Measurements from ENCODE around the gene DOC2A. TPM values are rescaled to one million over a fixed set of nuclear protein-coding genes. Genes with fewer than 3 reads are reported as not detected.

Gene DOC2A
- total and polyA plus RNA-seq, 2 donors (not counting 1 experiment from before 2014, with no cell fraction given), result not detected

DNA sequence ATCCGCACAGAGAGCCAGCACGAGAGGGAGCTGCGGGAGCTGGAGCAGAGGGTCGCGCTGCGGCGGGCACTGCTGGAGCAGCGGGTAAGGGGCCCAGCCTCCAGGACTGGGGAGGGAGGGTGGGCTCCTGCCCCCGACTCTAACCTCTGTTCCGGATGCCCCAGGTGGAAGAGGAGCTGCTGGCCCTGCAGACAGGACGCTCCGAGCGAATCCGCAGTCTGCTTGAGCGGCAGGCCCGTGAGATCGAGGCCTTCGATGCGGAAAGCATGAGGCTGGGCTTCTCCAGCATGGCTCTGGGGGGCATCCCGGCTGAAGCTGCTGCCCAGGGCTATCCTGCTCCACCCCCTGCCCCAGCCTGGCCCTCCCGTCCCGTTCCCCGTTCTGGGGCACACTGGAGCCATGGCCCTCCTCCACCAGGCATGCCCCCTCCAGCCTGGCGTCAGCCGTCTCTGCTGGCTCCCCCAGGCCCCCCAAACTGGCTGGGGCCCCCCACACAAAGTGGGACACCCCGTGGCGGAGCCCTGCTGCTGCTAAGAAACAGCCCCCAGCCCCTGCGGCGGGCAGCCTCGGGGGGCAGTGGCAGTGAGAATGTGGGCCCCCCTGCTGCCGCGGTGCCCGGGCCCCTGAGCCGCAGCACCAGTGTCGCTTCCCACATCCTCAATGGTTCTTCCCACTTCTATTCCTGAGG, 19.8 kb downstream of the DOC2A start:
- peaks cover 8 to 14% of the 10 kb centered on the region in 2 donors for H3K4me1 ChIP-seq (ENCODE audit: control insufficient read depth in 2 of 2, insufficient read depth in 2 of 2, low read length in 2 of 2)
- Mint-ChIP-seq H3K27me3 (no peaks in the 10 kb centered on the region), H3K4me3 (no peak overlapping the region), H3K9me3 (ENCODE audit: insufficient read depth) (no peaks in the 10 kb centered on the region), H3K27ac (no peak overlapping the region), H3K4me1 (peaks cover 19% of the 10 kb centered on the region)
- H2AFZ ChIP-seq (ENCODE audit: insufficient read depth, low read depth, low read length, poor library complexity, severe bottlenecking), result no peak overlapping the region
- WGBS (ENCODE audit: insufficient coverage), result 97% methylated on average over 31 of the region's 35 CpGs
- H4K20me1 ChIP-seq (ENCODE audit: control insufficient read depth, insufficient read depth, low read length, poor library complexity, severe bottlenecking), result no peaks in the 10 kb centered on the region
- CTCF ChIA-PET, result no interaction called here
- TF ChIP-seq EZH2 (IDR thresholded peaks at IDR 0.05; ENCODE audit: borderline replicate concordance, insufficient read depth, low read depth, low read length, poor library complexity, severe bottlenecking), result no peak
- TF ChIP-seq, protein P1, sequence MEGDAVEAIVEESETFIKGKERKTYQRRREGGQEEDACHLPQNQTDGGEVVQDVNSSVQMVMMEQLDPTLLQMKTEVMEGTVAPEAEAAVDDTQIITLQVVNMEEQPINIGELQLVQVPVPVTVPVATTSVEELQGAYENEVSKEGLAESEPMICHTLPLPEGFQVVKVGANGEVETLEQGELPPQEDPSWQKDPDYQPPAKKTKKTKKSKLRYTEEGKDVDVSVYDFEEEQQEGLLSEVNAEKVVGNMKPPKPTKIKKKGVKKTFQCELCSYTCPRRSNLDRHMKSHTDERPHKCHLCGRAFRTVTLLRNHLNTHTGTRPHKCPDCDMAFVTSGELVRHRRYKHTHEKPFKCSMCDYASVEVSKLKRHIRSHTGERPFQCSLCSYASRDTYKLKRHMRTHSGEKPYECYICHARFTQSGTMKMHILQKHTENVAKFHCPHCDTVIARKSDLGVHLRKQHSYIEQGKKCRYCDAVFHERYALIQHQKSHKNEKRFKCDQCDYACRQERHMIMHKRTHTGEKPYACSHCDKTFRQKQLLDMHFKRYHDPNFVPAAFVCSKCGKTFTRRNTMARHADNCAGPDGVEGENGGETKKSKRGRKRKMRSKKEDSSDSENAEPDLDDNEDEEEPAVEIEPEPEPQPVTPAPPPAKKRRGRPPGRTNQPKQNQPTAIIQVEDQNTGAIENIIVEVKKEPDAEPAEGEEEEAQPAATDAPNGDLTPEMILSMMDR (IDR thresholded peaks at IDR 0.05), result no peak
- peaks cover 0 to 48% of the 10 kb centered on the region in 2 experiments for H3K36me3 ChIP-seq (replicated peaks in 1 of 2; ENCODE audit: control extremely low read depth in 1 of 2, control insufficient read depth in 1 of 2, extremely low read depth in 1 of 2, insufficient read depth in 2 of 2, low read length in 1 of 2)
- no peak overlapping the region for H3K4me2 ChIP-seq (replicated peaks; ENCODE audit: low read depth, low read length, poor library complexity, severe bottlenecking)
- intact Hi-C loops (cut with micrococcal nuclease), result no loop called here
- H3K4me3 ChIP-seq (ENCODE audit: control extremely low read depth in 1 of 5, extremely low read depth in 1 of 5, insufficient read depth in 1 of 5, low read depth in 2 of 5, low read length in 4 of 5), result no peak overlapping the region
- peaks cover under 1% of the 10 kb centered on the region for H3K79me2 ChIP-seq (ENCODE audit: control insufficient read depth, insufficient read depth, low read length)
- no peaks in the 10 kb centered on the region for H3K9me3 ChIP-seq (ENCODE audit: control extremely low read depth in 1 of 3, control insufficient read depth in 2 of 3, insufficient read depth in 1 of 3, low read length in 2 of 3)
- no peak overlapping the region for H3K27ac ChIP-seq (ENCODE audit: low read length in 2 of 2)
- POLR2A ChIA-PET, result interaction anchor here (1.2 kb wide), 1 partner anchor 11 kb away, joined by 6 read pairs; no protein-coding TSS in a partner anchor
- no peaks in the 10 kb centered on the region for H3K27me3 ChIP-seq (replicated peaks in 1 of 4; ENCODE audit: control extremely low read depth in 1 of 4, control insufficient read depth in 3 of 4, insufficient read depth in 4 of 4, low read length in 3 of 4)
- ATAC-seq (ENCODE audit: low read depth) (no peak), DNase-seq (no peak)
- no peak overlapping the region for H3K9ac ChIP-seq (ENCODE audit: low read length)

GRCh38 chr16:29990034-29990433, 20.8 kb downstream of the DOC2A start:
- intact Hi-C loops (cut with micrococcal nuclease), result no loop called here
- peaks cover 8 to 13% of the 10 kb centered on the region in 2 donors for H3K4me1 ChIP-seq (ENCODE audit: control insufficient read depth in 2 of 2, insufficient read depth in 2 of 2, low read length in 2 of 2)
- no peak for TF ChIP-seq EZH2 (IDR thresholded peaks at IDR 0.05; ENCODE audit: borderline replicate concordance, insufficient read depth, low read depth, low read length, poor library complexity, severe bottlenecking)
- TF ChIP-seq, protein P1 (IDR thresholded peaks at IDR 0.05), result no peak
- H2AFZ ChIP-seq (ENCODE audit: insufficient read depth, low read depth, low read length, poor library complexity, severe bottlenecking), result no peak overlapping the region
- no peak for ATAC-seq (ENCODE audit: low read depth)
- H3K4me3 Mint-ChIP-seq, result no peak overlapping the region
- peaks cover 0 to 58% of the 10 kb centered on the region in 2 experiments for H3K36me3 ChIP-seq (replicated peaks in 1 of 2; ENCODE audit: control extremely low read depth in 1 of 2, control insufficient read depth in 1 of 2, extremely low read depth in 1 of 2, insufficient read depth in 2 of 2, low read length in 1 of 2)
- POLR2A ChIA-PET, result no interaction called here
- H3K79me2 ChIP-seq (ENCODE audit: control insufficient read depth, insufficient read depth, low read length), result no peaks in the 10 kb centered on the region
- CTCF ChIA-PET, result no interaction called here
- no peak overlapping the region for H3K27ac ChIP-seq (ENCODE audit: low read length in 2 of 2)
- WGBS (ENCODE audit: insufficient coverage), result no CpG with 5 or more reads among the region's 2 CpGs
- H3K4me1 Mint-ChIP-seq, result peaks cover 10% of the 10 kb centered on the region
- H3K27me3 Mint-ChIP-seq, result no peaks in the 10 kb centered on the region
- no peak overlapping the region for H3K4me3 ChIP-seq (ENCODE audit: control extremely low read depth in 1 of 5, extremely low read depth in 1 of 5, insufficient read depth in 1 of 5, low read depth in 2 of 5, low read length in 4 of 5)
- no peaks in the 10 kb centered on the region for H4K20me1 ChIP-seq (ENCODE audit: control insufficient read depth, insufficient read depth, low read length, poor library complexity, severe bottlenecking)
- H3K4me2 ChIP-seq (replicated peaks; ENCODE audit: low read depth, low read length, poor library complexity, severe bottlenecking), result no peak overlapping the region
- H3K9me3 ChIP-seq (ENCODE audit: control extremely low read depth in 1 of 3, control insufficient read depth in 2 of 3, insufficient read depth in 1 of 3, low read length in 2 of 3), result no peaks in the 10 kb centered on the region
- no peak for DNase-seq
- no peak overlapping the region for H3K27ac Mint-ChIP-seq
- H3K27me3 ChIP-seq (replicated peaks in 1 of 4; ENCODE audit: control extremely low read depth in 1 of 4, control insufficient read depth in 3 of 4, insufficient read depth in 4 of 4, low read length in 3 of 4), result no peaks in the 10 kb centered on the region
- H3K9ac ChIP-seq (ENCODE audit: low read length), result no peak overlapping the region
- no peaks in the 10 kb centered on the region for H3K9me3 Mint-ChIP-seq (ENCODE audit: insufficient read depth)

Measured in B cell (primary cell).